Body of pancreas (tissue), 4 donors: ENCODE data around the gene MAP2K7. TPM values are rescaled to one million over a fixed set of nuclear protein-coding genes. Genes with fewer than 3 reads are reported as not detected.

ENCODE experiments used
- ATAC-seq: fragments of 150-250 bp; one replicate; pipeline ENCODE4 v1.9.1; 2016
- DNase-seq, 4 donors: peaks; one replicate each; pipeline ENCODE4 v3.0.0-alpha.2; 2019
- H3K27ac ChIP-seq, 4 donors: fragments of 200-600 bp; sonication (generic); 1 replicate in 3 of 4; 2 replicates in 1 of 4; pipeline versions ENCODE4 v1.5.1 to v1.6.1; 2016 to 2019; ENCODE audit warnings: mild to moderate bottlenecking in 1 of 4, mixed read lengths in 1 of 4, moderate library complexity in 1 of 4
- H3K27me3 ChIP-seq, 2 donors: fragments of 200-600 bp; sonication (generic); one replicate each; pipeline ENCODE4 v1.6.0; 2016; ENCODE audit warnings: mild to moderate bottlenecking in 1 of 2
- H3K36me3 ChIP-seq, 2 donors: fragments of 200-600 bp; sonication (generic); replicated peaks in 1 of 2; 2 replicates each; pipeline ENCODE4 v1.5.1; 2016; ENCODE audit warnings: low read depth in 2 of 2; ENCODE audit not compliant: insufficient read depth in 1 of 2
- H3K4me1 ChIP-seq: fragments of 200-600 bp; sonication (generic); one replicate; pipeline ENCODE4 v1.6.0; 2016
- H3K4me3 ChIP-seq, 2 donors: fragments of 200-600 bp; sonication (generic); 1 replicate in 1 of 2; 2 replicates in 1 of 2; pipeline ENCODE4 v1.5.1; 2016 to 2019
- H3K9me3 ChIP-seq, 3 donors: fragments of 200-600 bp; sonication (generic); 1 replicate in 2 of 3; 2 replicates in 1 of 3; pipeline ENCODE4 v1.5.1; 2016
- CTCF ChIP-seq, 7 experiments: fragments of 450-650 bp in 4 of 7; fragments of 200-600 bp in 3 of 7; sonication (generic) in 3 of 7; IDR thresholded peaks; one replicate each; pipeline ENCODE4 v1.5.1; 2016 to 2019; ENCODE audit warnings: antibody characterized with exemption in 7 of 7
- POLR2A ChIP-seq, 3 donors: fragments of 450-650 bp; IDR thresholded peaks; one replicate each; pipeline ENCODE4 v1.6.1; 2016; ENCODE audit warnings: antibody characterized with exemption in 3 of 3, mild to moderate bottlenecking in 2 of 3
- WGBS, 2 donors: methylation state at CpG; one replicate each; pipeline ENCODE4 v1.1.5; 2017; 5-methylcytosine and 5-hydroxymethylcytosine counted together
- intact Hi-C: fragments of 100-400 bp; cut with DNase I; formaldehyde crosslinking; loops from one replicate; pipeline ENCODE4 v1.15.1; 2023
- total RNA-seq, 2 donors: library from RNA; depleted of rRNA; stranded (reverse); fragments of >200 nt; gene quantifications; one replicate each; pipeline ENCODE4 v1.1.0, GENCODE V29; 2016

Gene MAP2K7
- total RNA-seq, 2 donors from 2014 or later: 8.0 to 34.9 TPM

- WGBS, 2 donors: 90 to 92% methylated on average over 38 to 54 of the region's 55 CpGs
- TF ChIP-seq CTCF (IDR thresholded peaks at IDR 0.05) (no peak), POLR2A (IDR thresholded peaks at IDR 0.05) (no peak)
- intact Hi-C loops: no loop called here
- Histone ChIP-seq H3K36me3 (peaks cover 5 to 28% of the 10 kb centered on the region in 2 donors), H3K27ac (no peak overlapping the region), H3K4me1 (no peaks in the 10 kb centered on the region), H3K27me3 (no peaks in the 10 kb centered on the region), H3K4me3 (no peak overlapping the region), H3K9me3 (no peaks in the 10 kb centered on the region)
- no peak for DNase-seq
- ATAC-seq: no peak
Measured at GRCh38 chr19:7933828-7934725, 30.4 kb downstream of the MAP2K7 start.

GRCh38 chr19:7934766-7935165 is 31.1 kb downstream of the MAP2K7 start:
- DNase-seq: no peak
- intact Hi-C loops: no loop called here
- no peaks in the 10 kb centered on the region for H3K4me1 ChIP-seq
- H3K4me3 ChIP-seq: no peak overlapping the region
- H3K27me3 ChIP-seq: no peaks in the 10 kb centered on the region
- H3K36me3 ChIP-seq: peaks cover 5 to 28% of the 10 kb centered on the region in 2 donors
- ATAC-seq: no peak
- no peak overlapping the region for H3K27ac ChIP-seq
- TF ChIP-seq POLR2A (IDR thresholded peaks at IDR 0.05) (no peak), CTCF (IDR thresholded peaks at IDR 0.05) (no peak)
- no peaks in the 10 kb centered on the region for H3K9me3 ChIP-seq
- WGBS, 2 donors: 92 to 93% methylated on average over 20 to 21 of the region's 21 CpGs

- Histone ChIP-seq H3K27me3 (no peaks in the 10 kb centered on the region), H3K9me3 (no peaks in the 10 kb centered on the region), H3K36me3 (peaks cover 0 to 9% of the 10 kb centered on the region in 2 donors), H3K27ac (no peak overlapping the region), H3K4me3 (no peak overlapping the region), H3K4me1 (peaks cover 27% of the 10 kb centered on the region)
- intact Hi-C loops: no loop called here
- TF ChIP-seq POLR2A (IDR thresholded peaks at IDR 0.05) (no peak), CTCF (IDR thresholded peaks at IDR 0.05) (no peak)
- DNase-seq: no peak
- ATAC-seq: no peak
- WGBS, 2 donors: 90 to 93% methylated on average over 9 to 10 of the region's 13 CpGs
Measured at GRCh38 chr19:7940841-7941240, 37.2 kb downstream of the MAP2K7 start.

GRCh38 chr19:7941895-7942596 is 38.4 kb downstream of the MAP2K7 start:
- Histone ChIP-seq H3K27ac (no peak overlapping the region), H3K36me3 (peaks cover 0 to 7% of the 10 kb centered on the region in 2 donors), H3K27me3 (no peaks in the 10 kb centered on the region), H3K4me1 (peaks cover 27% of the 10 kb centered on the region), H3K9me3 (no peaks in the 10 kb centered on the region), H3K4me3 (no peak overlapping the region)
- ATAC-seq: no peak
- DNase-seq: no peak
- WGBS, 2 donors: 86 to 87% methylated on average over 19 of the region's 19 CpGs
- TF ChIP-seq CTCF (IDR thresholded peaks at IDR 0.05): no peak
- TF ChIP-seq POLR2A (IDR thresholded peaks at IDR 0.05): no peak
- intact Hi-C loops: no loop called here
